Measurements from ENCODE around the gene ANOS1. TPM values are rescaled to one million over a fixed set of nuclear protein-coding genes. Genes with fewer than 3 reads are reported as not detected.

ANOS1 gene
- total and polyA plus RNA-seq, 8 donors: 27.1 to 85.9 (median 42.2) TPM

DNA sequence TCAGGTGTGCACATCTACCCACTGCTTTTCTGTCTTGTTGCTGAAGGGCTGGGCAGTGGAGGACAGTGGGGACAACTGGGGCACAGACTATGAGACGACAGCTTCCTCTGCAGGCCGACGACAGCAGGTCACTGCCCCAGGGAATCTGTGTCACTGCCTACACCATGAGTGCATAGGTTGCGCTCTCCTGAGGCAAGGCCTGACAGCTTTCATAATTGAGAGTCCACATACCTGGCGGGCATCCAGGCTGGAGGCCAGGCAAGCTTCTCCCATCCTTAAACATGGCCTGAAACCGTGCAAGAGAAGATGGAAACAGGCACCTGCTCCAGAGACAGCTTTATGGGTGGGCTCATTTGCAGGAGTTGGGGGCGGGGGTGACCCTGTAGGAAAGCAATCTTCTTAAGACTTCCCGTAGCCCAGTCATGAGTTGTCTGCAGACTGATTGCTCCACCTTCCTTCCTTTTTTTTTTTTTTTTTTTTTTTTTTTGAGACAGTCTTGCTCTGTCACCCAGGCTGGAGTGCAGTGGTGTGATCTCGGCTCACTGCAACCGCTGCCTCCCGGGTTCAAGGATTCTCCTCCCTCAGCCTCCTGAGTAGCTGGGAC, 2.9 kb downstream of the ANOS1 start:
- intact Hi-C loops (cut with DNase I): no loop called here
- no peak overlapping the region for H3K4me3 ChIP-seq
- H3K27me3 ChIP-seq: peaks cover 21 to 28% of the 10 kb centered on the region in 2 donors
- DNase-seq: peak in 2 of 4 donors; percentile 46
- peak overlapping the region in 1 of 2 donors; percentile 41 for H3K27ac ChIP-seq
- H3K9me3 ChIP-seq: no peaks in the 10 kb centered on the region
- TF ChIP-seq, protein P1, sequence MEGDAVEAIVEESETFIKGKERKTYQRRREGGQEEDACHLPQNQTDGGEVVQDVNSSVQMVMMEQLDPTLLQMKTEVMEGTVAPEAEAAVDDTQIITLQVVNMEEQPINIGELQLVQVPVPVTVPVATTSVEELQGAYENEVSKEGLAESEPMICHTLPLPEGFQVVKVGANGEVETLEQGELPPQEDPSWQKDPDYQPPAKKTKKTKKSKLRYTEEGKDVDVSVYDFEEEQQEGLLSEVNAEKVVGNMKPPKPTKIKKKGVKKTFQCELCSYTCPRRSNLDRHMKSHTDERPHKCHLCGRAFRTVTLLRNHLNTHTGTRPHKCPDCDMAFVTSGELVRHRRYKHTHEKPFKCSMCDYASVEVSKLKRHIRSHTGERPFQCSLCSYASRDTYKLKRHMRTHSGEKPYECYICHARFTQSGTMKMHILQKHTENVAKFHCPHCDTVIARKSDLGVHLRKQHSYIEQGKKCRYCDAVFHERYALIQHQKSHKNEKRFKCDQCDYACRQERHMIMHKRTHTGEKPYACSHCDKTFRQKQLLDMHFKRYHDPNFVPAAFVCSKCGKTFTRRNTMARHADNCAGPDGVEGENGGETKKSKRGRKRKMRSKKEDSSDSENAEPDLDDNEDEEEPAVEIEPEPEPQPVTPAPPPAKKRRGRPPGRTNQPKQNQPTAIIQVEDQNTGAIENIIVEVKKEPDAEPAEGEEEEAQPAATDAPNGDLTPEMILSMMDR (IDR thresholded peaks at IDR 0.05): no peak
- peak; percentile 4 for ATAC-seq
- H3K36me3 ChIP-seq: no peaks in the 10 kb centered on the region
- H3K4me1 ChIP-seq: no peaks in the 10 kb centered on the region

DNA sequence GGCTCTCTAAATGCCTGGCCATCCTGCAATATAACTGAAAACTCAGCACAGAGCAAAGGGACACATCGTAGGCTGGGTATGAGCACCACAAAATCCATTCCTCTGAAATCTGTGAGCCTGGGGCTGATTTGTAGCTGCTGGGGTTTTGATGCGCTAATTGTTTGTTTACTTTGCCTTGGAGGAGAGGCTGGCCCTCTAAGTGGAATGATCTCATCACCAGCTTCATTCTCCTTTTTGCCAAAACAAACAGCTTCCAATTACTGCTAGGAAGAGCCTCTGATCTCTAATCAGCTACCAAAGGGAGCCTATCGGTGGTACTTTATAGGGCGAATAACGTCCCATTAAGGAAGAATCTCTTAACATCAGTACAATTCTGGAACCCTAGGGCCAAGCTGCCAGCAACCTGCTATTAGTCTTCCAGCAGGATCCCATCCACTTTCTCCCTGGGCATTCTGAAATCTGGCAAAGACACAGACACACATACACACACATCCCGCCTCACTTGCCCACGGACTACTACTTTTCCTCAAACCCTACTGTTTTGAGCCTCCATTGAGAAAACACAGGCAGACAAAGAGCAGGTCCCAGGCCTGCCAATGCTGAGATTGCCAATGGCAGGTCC, 5.8 kb downstream of the ANOS1 start:
- H3K27me3 ChIP-seq: peaks cover 8 to 12% of the 10 kb centered on the region in 2 donors
- H3K4me3 ChIP-seq: no peak overlapping the region
- H3K4me1 ChIP-seq: no peaks in the 10 kb centered on the region
- no peaks in the 10 kb centered on the region for H3K36me3 ChIP-seq
- H3K9me3 ChIP-seq: no peaks in the 10 kb centered on the region
- TF ChIP-seq, protein P1 (IDR thresholded peaks at IDR 0.05): no peak
- intact Hi-C loops (cut with DNase I): no loop called here
- DNase-seq (no peak), ATAC-seq (peak; percentile 20)
- H3K27ac ChIP-seq: no peak overlapping the region

DNA sequence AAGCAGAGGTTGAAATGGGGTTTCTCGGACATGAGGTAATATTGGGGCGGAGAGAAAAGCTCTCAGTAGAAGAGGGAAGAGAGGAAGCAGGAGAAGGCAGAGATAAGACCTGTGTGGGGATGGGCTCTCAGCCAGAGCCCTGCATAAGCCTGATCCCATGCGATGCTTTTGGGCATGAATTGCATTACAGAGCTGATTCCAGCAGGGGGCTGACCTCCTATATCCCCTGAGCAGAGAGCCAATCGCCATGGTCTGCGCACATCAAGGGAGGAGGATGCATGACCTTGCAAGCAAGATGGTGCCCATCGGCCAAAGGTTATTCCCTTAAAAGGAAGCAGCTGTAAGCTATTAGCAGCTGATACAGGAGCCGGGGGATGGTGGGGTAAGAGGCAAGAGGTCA, 7.6 kb downstream of the ANOS1 start:
- Histone ChIP-seq H3K27me3 (peaks cover 0 to 3% of the 10 kb centered on the region in 2 donors), H3K4me1 (no peaks in the 10 kb centered on the region), H3K36me3 (no peaks in the 10 kb centered on the region), H3K9me3 (no peaks in the 10 kb centered on the region), H3K27ac (no peak overlapping the region), H3K4me3 (no peak overlapping the region)
- peak; percentile 15 for ATAC-seq
- TF ChIP-seq, protein P1 (IDR thresholded peaks at IDR 0.05): no peak
- no peak for DNase-seq
- intact Hi-C loops (cut with DNase I): no loop called here

DNA sequence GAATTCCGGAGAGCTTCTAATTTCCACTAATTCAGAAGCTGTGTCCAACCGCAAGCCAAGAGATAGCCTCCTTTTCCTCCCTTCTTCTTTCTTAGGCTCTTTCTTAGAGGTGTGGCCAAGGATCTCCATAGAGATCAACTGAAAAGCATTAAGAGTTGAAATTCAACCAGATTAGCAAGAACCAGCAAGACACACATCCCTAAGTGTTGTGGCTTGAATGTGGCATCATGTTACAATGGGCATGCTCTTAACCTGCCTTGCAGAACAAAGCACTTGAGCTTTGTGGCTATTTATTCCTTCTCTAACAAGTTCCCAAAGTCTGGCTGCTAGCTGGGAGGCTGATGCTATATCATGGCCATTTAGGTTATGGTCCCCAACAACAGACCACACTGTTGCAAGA, 10.4 kb downstream of the ANOS1 start:
- H3K9me3 ChIP-seq: no peaks in the 10 kb centered on the region
- no peaks in the 10 kb centered on the region for H3K4me1 ChIP-seq
- TF ChIP-seq, protein P1 (IDR thresholded peaks at IDR 0.05): no peak
- peaks cover 0 to 3% of the 10 kb centered on the region in 2 donors for H3K27me3 ChIP-seq
- DNase-seq: no peak
- peak; percentile 49 for ATAC-seq
- H3K4me3 ChIP-seq: no peak overlapping the region
- H3K36me3 ChIP-seq: no peaks in the 10 kb centered on the region
- H3K27ac ChIP-seq: no peak overlapping the region
- intact Hi-C loops (cut with DNase I): no loop called here

DNA sequence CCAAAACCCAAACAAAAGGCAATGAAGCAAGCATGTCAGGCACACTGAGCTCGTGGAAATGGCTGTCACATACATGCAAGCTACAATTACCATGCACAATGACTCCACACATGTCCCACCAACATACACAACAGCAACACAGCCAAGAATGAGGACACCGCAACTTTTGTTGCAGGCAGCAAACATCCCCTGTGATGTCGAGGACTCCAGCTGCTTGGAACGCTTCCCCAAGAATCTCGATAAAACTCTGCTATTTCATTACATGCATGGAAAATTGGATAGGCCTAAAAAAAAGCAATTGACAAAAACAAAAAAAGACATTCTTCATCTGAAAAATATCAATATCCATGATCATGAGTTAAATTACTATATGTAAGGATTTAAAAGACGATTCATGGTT, 11.8 kb downstream of the ANOS1 start:
- Histone ChIP-seq H3K27ac (no peak overlapping the region), H3K27me3 (peaks cover 0 to 3% of the 10 kb centered on the region in 2 donors), H3K9me3 (no peaks in the 10 kb centered on the region), H3K4me1 (no peaks in the 10 kb centered on the region), H3K4me3 (no peak overlapping the region), H3K36me3 (no peaks in the 10 kb centered on the region)
- DNase-seq (no peak), ATAC-seq (no peak)
- TF ChIP-seq, protein P1 (IDR thresholded peaks at IDR 0.05): no peak
- intact Hi-C loops (cut with DNase I): no loop called here

Data from left lung (tissue), 10 donors.